Activated CD4-positive, alpha-beta T cell treated with anti-CD3 and anti-CD28 coated beads, Interleukin-2, amount 10 ng/mL, durations not matched to agents 7 days and 5 days (primary cell): Measurements from ENCODE around the gene LHX8. TPM values are rescaled to one million over a fixed set of nuclear protein-coding genes. Genes with fewer than 3 reads are reported as not detected.

Experiments
- CTCF ChIA-PET: fragments of 350-600 bp; sonication (Branson Sonifier 250); formaldehyde crosslinking; loops from one replicate; lab custom pipeline; 2021; ENCODE audit warnings: antibody characterized with exemption; lab: Charles Lee
- POLR2A ChIA-PET: fragments of 350-600 bp; sonication (Branson Sonifier 250); formaldehyde crosslinking; loops from one replicate; lab custom pipeline; 2021; ENCODE audit warnings: antibody characterized with exemption; lab: Charles Lee
- DNase-seq: peaks from one replicate; pipeline ENCODE4 v3.0.0-alpha.2; 2020
- H3K27ac Mint-ChIP-seq: one replicate; pipeline ENCODE4 v1.8.0; 2021; ENCODE audit warnings: mild to moderate bottlenecking, moderate library complexity, mixed read lengths
- H3K27me3 Mint-ChIP-seq: one replicate; pipeline ENCODE4 v1.8.0; 2021; ENCODE audit warnings: mixed read lengths
- H3K36me3 Mint-ChIP-seq: one replicate; pipeline ENCODE4 v1.8.0; 2021; ENCODE audit warnings: low read depth, mixed read lengths
- H3K4me1 Mint-ChIP-seq: one replicate; pipeline ENCODE4 v1.8.0; 2021; ENCODE audit warnings: mixed read lengths
- H3K4me3 Mint-ChIP-seq: one replicate; pipeline ENCODE4 v1.8.0; 2021; ENCODE audit warnings: mild to moderate bottlenecking, moderate library complexity, mixed read lengths
- H3K9me3 Mint-ChIP-seq: one replicate; pipeline ENCODE4 v1.8.0; 2021; ENCODE audit warnings: mixed read lengths
- total RNA-seq, 2 experiments: library from RNA; stranded (reverse); gene quantifications; one replicate each; pipeline ENCODE4 v1.2.3, GENCODE V29; 2021

The LHX8 gene
- total RNA-seq, 2 experiments from 2014 or later, result not detected

DNA sequence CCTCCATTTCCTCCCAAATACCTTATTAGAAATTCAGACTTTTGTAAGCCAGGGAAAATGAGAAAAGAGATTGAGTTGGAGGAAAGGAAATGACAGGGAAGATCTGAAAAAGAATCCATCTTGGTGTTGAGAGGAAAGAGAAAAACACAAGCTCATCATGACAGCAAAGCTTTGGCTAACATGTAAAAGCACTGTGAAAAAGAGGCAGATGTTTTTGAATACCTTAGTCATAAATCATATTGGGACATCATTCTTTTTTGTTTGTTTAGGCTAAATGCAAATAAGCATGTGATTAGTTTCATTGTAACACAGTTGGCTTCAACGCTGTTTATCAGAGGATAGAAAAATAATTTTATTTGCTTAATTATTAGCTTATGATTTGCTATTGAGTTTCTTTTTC, 64.6 kb downstream of the LHX8 start:
- Mint-ChIP-seq H3K36me3 (no peaks in the 10 kb centered on the region), H3K27ac (no peak overlapping the region), H3K4me1 (no peaks in the 10 kb centered on the region), H3K9me3 (no peaks in the 10 kb centered on the region), H3K27me3 (peaks cover 2% of the 10 kb centered on the region), H3K4me3 (no peak overlapping the region)
- DNase-seq, result no peak
- ChIA-PET POLR2A (no interaction called here), CTCF (no interaction called here)

GRCh38 chr1:75202751-75203150, 68.6 kb downstream of the LHX8 start:
- ChIA-PET POLR2A (no interaction called here), CTCF (interaction anchor here (0.6 kb wide), 1 partner anchor 402 kb away, joined by 4 read pairs; no protein-coding TSS in a partner anchor)
- peaks cover 2% of the 10 kb centered on the region for H3K27me3 Mint-ChIP-seq
- no peaks in the 10 kb centered on the region for H3K36me3 Mint-ChIP-seq
- no peaks in the 10 kb centered on the region for H3K4me1 Mint-ChIP-seq
- H3K9me3 Mint-ChIP-seq, result no peaks in the 10 kb centered on the region
- no peak for DNase-seq
- no peak overlapping the region for H3K27ac Mint-ChIP-seq
- no peak overlapping the region for H3K4me3 Mint-ChIP-seq

GRCh38 chr1:75203415-75204277, 69.5 kb downstream of the LHX8 start:
- DNase-seq, result no peak
- Mint-ChIP-seq H3K27me3 (peaks cover 2% of the 10 kb centered on the region), H3K27ac (no peak overlapping the region), H3K9me3 (no peaks in the 10 kb centered on the region), H3K36me3 (no peaks in the 10 kb centered on the region), H3K4me1 (no peaks in the 10 kb centered on the region), H3K4me3 (no peak overlapping the region)
- CTCF ChIA-PET, result interaction anchor here (0.6 to 0.7 kb wide), 2 partner anchors 19 to 31 kb away, joined by 3 to 5 read pairs; no protein-coding TSS in a partner anchor
- POLR2A ChIA-PET, result no interaction called here

- Mint-ChIP-seq H3K36me3 (no peaks in the 10 kb centered on the region), H3K4me3 (no peak overlapping the region), H3K4me1 (no peaks in the 10 kb centered on the region), H3K27me3 (no peaks in the 10 kb centered on the region), H3K27ac (no peak overlapping the region), H3K9me3 (no peaks in the 10 kb centered on the region)
- POLR2A ChIA-PET, result no interaction called here
- CTCF ChIA-PET, result no interaction called here
- DNase-seq, result no peak
Measured at GRCh38 chr1:75208862-75209261, 74.7 kb downstream of the LHX8 start.
